ENCODE measurements around the gene CPNE5.

Gene CPNE5

DNA sequence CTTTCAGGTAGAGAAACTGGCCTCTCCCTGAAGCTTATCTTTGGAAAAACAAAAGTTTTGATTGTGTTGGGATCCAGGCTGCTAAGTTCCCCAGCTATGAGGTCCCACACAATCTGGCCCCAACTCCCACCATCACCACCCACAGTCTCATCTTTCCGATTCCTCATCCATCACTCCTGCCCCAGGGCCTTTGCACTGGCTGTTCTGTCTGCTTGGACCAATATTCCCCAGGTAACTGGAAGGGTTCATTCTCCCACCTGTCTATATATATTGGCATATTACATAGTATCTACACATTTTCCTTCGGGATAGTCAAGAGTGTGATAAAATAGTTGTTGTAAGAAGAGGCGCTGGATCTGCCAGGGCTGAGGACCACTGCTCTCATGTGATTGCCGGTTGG, 52.0 kb downstream of the CPNE5 start:
- DNase-seq = no peak

DNA sequence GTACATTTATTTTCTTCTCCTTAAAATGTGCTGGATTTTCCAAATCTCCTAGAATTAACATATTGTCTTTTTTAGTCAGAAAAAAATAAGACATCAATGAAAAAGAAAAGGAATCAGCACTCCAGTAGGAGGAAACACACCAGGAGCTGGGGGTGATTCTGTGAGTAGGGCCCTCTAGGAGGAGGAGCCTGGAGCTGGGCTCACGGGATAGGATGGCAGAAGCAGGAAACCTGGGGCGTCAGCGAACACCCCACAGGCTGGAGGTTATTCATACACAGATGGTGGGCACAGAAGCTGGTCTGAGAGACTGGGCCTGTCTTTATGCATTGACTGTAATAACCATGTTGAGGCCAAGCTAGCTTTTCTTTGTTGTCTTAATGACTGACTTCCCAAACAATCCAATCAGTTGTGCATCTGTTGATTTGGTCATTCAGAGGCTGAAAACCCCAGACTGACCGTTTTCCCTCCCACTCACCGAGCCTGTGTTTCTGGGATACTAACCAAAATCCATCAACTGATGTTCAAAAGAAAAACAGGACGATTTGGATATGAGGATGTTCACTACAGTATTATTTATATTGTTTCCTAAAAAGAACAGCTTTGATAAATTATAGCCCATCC, 53.1 kb downstream of the CPNE5 start:
- no peak for DNase-seq

DNA sequence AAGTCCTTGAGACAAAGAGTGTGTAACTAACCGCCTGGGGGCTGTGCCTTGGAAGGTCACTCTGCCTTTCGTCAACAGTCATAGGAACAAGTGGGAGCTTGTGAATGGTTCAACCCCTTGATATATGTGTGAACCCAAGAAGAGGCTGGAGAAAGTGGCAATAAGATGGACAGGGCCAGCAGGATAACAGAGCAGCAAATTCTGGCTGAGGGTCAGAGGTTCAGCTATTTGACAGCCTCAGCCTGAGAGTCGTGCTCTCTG, 54.9 kb downstream of the CPNE5 start:
- no peak for DNase-seq

DNA sequence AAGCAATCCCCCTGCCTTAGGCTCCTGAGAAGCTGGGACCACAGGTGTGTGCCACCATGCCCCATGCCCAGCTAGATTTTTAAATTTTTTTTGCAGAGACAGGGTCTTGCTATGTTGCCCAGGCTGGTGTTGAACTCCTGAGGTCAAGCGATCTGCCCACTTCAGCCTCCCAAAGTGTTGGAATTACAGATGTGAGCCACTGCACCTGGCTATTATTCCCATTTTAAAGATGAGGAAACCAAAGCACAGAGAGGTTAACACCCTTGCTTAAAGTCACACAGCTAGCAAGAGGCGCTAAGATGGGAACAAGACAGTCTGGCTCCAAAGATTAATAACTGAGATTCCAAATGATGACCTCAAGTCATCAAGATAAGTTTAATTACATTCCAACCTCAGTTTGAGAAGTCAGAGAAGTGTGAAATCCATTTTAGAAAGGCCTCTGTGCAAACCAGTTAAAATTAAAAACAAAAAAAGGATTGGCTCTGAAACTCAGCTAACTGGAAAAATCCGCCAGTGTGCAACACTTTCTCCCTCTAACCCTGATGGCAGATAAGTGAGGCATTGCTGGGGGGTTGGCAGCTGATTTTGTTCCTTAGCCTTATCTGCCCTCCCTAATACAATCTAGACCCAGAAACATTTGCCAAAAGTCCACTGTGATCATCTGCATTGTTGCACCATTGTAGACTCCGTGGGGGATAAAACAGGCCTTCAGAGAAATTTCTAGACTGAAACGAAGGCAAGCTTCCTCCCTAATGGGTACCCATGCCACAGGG, 55.5 kb downstream of the CPNE5 start:
- no peak for DNase-seq

DNA sequence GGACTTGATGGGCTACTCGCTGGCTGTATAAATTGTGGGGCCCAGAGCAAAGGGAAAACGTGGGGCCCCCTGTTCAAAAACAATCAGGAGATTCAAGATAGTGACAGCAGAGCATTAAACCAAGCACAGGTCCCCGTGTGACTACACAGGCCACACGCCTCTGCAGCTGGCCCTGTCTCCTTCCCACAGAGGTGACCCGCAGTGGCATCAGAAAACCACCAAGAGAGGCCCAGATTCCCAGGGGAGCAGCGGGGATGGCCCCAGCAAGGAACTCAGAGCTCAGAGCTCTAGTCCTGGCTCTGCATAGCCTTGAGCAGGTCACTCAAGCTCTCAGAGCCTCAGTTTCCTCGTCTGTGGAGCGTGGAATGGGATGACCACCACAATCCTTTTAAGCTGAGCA, 57.6 kb downstream of the CPNE5 start:
- DNase-seq = no peak

DNA sequence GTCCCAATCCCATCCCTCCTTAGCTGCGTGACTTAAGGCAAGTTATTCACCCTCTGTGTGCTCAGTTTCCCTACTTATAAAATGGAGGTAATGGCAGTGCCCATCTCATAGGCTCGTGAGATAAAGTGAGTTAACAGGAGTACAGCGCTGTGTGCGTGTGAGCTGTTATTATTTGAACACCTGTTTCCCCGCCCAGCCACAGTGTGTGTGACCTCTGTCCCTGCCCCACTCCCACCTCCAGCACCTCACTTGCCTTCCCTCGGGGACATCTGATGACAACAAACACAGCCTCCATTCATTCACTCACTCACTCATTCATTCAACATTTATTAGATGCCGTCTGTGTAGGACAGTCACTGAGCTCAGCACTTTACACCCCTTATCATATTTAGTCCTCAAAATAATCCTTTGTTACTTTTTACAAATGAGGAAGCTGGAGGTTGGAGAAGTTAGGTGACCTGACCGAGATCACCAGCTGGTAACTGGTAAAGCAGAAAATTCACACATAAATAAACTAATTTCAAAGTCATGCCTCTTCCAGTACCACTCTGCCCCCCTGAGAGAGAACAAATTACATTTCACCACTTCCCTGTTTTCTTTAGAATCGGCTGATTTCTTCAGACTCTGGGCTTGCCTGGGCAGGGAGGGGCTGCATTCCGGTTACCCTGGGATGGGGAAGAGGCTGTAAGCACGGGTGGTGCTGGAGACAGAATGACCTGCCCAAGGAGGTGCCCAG, 58.6 kb downstream of the CPNE5 start:
- no peak for DNase-seq

DNA sequence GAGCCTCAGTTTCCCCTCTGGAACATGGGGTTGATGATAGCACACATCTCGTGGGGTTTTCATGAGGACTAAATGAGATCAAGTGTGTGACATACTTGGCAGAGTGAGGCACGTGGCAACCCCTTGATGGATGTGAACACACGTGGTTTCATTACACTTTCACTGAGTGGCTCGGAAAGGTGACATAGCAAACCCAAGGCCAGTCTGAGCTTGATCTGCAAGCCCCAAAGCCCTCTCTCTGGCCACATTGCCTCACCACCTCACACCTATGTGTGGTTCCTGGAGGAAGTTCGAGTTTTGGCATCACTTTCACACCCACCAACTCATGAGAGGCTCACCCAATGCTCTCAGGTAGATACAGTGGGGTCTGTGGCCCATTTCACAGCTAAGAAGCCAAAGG, 60.0 kb downstream of the CPNE5 start:
- no peak for DNase-seq

DNA sequence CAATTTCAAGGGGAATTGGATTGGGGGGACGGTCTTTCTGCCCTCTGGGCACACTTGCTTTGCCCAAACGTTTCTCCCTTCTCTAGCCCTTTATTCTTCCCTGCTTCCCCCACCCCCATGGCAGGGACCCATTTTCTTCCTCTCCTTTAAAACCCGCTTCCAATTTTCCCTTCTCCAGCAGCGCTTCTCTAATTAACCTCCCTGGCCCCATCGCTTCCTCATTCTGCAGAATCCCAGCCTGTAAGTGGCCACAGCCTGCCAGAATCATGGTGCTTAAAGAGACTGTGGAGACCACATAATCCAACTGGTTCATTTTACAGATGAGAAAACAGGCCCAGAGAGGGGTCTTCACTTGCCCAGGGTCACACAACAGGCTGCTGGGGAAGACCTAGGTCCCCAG, 61.4 kb downstream of the CPNE5 start:
- DNase-seq = no peak

DNA sequence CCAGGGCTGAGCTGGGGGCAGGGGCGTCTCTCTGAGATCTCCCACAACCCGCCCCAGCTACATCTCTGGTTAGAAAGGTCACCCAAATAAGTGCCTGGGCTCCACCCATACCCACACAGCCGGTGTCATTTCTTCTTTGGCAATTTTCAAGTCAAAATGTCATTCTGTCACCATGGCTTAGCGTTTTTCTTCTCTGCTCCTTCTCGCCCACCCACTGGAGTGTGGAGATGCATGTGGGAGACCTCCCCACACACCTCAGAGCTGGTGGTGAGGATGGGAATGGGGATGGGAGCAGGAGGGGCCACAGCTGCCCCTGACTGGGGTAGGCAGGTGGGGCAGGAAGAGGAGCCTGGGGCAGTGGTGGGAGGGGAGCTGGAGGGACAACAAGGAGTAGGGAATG, 63.1 kb downstream of the CPNE5 start:
- no peak for DNase-seq

DNA sequence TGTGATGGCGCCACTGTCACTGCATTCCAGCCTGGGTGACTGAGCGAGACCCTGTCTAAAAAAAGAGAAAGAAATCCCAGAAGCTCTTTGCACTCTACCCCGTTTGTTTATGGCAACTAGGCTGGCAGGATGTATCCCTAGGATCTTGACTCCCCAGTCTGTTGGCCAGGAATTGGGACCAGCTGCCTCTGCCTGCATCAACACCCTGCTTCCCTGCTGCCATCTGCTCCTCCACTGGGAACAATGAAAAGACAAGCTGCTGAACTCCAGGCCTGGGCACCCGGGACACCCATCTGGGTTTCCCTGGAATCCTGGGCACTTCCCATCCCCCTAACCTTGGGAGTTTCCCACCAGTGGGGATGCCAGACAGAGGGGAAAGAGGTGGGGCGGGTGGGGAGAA, 64.9 kb downstream of the CPNE5 start:
- DNase-seq = no peak

DNA sequence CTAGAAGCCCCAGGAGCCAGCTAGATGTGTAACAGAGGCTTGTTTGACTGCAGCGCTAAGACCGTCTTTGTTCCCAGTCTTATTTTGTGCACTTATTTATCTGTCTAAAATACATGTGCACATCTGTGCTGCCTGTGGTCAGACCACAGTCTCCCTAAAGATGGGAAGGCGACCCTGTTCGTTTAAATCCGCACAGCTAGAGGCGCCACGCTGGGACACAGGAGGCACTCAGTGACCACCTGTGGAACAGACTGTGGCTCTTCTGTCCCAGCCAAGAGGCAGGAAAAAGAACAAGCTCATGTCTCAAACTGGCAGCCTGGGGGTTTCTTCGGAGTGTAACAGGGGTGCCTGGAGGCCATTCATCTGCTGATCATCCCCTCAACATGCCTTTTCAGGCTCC, 66.8 kb downstream of the CPNE5 start:
- DNase-seq = no peak

DNA sequence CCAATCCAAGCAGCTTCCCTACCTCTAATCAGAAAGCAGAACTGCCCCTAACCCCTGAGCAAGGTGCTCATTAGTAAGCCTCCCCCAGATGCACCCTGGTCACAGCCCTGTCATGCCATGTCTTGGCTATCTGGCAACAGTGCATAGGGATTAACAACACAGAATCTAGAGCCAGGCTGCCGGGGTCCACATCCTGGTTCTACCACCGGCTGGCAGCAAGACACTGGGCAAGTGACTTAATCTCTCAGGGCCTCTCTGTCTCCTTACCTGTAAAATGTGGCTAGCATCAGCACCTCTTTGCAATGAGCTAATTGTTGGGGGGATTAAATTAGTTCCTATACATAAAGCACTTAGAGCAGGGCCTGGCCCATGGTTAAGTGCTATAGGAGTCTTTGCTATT, 68.1 kb downstream of the CPNE5 start:
- DNase-seq = no peak

DNA sequence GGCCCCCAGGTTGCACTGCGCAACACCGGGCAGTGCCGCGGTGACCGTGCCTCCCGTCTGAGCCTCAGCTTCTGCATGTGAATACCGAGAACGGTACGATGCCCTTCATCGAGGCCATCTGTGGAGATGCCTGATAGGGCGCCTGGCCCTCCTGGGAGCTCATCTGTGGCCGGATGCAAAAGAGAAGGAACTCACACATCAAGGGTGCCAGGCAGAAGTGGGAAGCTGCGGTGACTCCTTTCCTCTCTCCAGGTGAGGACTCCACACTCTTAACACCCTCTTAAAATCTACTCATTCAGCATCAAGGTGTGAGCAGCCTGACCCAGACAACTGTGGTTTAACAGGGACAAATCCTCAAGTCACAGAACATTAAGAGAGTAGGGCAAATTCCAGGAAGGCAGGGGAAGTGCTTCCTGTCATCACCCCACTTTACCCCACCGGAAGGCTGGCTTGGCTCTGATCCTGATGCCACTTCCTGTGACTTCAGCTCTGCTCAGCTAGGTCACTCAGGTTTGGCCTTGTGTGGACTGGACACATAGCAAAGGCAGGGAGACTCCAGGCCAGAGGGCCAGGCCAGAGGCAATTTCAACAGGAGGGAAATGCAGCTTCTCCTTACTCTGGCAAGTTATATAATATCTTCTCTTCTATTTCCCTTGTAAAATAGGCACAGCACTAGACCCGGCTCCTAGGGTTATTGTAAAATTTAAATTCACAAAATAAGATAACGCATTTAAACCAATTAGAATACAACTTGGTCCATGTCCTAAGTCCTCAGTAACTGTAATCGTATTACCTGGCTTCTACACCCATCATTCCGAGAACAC, 69.4 kb downstream of the CPNE5 start:
- peak; percentile 53 for DNase-seq

DNA sequence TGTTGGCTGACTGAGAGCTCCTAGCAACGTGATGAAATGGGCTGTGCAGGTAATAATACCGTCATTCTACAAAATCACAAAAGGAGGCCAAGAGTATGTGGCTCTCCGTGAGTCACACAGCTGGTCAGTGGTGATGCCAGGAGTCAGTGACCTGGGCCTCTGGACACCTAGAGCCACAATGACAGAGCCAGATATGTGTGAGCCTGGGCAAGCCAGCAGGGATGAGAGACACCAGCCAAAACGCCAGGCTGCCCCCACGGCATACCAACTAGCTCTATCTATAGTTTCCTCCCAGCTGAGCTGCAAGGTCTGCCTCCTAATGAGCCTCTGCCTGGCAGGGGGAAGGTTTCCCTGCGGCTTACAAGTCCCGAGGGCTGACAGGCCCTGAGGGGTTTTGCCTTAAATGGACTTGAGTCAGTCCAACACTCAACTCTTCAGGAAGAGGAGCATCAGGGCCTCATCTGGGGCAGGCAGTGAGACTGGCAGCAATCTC, 70.0 kb downstream of the CPNE5 start:
- DNase-seq = no peak

DNA sequence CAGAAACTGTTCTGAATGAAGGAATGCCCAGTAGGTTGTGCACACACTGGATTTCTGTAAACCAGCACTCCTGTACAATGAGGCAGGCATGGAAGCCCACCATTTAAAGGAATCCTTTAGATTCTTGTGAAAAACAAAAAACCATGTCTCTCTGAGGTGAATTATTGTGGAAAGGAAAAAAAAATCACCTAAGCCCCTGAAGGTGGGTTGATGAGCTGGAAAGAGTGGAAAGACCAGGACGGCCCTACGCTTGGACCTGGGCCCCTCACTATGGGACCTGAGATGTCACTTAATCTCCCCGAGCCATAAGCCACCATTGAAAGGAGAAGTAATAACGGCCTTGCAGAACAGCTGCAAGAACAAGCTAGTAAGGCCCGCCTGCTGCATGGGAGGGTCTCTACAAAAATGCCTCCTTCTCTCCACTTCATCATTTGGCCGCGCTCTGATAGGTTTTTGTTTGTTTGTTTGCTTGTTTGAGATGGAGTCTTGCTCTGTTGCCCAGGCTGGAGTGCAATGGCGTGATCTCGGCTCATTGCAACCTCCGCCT, 72.8 kb downstream of the CPNE5 start:
- no peak for DNase-seq

DNA sequence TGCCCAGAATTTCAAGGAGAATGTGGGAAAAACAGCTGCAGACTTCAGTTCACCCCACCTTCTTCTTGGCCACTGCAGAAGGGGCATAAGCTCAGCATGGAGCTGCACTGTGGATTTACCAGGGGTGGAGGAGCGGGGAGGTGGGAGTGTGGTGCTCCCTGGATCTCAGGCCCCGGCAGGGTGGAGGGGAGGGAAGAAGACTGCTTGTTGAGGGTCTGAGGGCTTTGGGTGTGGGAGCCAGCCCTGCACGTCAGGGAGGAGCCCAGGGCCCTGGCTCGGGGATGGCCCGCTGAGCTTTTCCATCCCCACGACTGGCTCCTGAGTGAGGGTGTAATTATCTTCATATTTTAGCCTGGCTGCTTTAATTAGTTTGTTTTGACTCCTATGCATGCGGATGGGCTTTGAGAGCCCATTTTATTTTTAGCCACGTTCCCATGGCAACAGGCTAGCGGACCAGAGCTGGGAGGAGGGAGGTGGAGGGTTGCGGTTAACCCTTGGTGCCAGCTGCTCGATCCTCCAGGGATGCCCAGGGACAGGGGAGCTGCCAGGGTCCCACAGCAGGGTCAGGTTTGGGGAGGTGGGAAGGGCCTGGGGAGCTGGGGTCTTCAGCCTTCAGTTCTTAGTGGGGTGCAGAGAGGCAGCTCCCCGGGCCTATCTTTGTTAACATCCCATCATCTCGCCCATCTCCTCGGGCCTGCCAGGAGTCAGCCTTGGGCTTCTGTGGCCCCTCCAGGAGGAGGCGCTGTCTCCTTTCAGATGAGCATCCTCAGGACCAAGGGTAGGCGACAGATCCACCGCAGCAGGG, 73.4 kb downstream of the CPNE5 start:
- DNase-seq = peak; percentile 89

DNA sequence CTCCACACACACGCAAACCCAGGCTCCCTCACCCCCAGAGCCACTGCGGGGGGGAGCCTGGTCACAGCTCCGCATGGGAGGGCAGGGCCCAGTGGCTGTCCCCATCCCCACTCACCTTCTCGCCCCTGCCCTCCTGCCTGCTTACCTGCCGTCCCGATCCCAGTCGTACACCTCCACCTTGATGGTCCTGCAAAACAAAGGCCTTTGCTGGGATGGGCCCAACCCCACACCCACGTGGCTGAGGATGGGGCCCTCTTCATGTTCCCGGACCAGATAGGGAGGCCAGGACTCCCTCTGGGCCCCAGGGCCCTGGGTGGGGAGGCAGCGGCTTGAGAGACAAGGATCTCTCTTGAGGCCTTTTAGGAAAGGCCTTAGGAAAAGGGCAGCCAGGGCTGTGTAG, 74.1 kb downstream of the CPNE5 start:
- no peak for DNase-seq

DNA sequence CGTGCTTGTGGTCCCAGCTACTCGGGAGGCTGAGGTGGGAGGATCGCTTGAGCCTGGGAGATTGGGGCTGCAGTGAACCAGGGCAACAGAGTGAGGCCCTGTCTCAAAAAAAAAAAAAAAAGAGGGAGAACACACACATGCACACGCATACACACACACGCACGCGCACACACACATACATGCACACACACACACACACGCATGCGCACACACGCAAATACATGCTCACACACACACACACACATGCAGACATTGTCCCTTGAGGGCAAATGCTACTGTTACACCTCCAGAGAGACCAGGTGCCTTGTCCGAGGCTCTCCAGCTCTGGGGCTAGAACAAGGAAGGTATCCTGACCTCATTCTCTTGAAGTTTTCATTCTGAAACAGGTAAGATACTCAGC, 77.1 kb downstream of the CPNE5 start:
- no peak for DNase-seq

DNA sequence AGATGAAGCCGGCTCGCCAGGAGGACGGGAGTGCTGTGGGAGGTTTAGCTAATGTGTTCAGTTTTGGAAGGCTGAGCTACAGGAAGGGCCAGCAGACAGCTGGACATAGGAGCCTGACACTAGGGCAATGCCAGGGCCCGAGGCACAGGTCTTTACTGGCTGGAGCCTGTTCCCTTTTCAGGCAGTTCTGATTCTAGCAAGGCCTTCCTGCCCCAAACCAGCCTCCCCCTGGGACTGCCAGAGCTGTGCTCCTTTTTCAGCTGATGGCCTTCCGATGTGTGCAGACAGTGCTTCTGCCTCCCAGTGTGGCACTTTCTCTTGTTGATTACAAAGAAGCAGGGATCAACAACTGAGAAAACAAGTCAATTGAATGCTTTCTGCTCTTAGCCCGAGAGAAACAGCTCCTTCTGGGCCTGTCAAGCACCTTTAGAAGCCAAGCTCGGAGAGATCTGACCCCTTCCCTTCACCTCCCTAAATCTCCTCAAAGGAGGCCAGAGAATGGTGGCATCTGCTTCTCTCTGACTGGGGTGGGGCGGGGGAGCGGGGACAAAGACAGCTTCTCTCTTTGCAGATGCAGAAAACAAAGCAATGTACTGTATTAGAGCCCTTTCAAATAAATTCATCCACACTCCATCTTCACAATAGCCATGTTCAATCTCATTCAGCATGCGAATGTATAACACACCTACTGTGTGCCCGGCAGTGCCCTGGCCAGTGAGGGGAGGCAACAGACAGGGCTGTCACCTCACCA, 78.4 kb downstream of the CPNE5 start:
- DNase-seq = no peak

DNA sequence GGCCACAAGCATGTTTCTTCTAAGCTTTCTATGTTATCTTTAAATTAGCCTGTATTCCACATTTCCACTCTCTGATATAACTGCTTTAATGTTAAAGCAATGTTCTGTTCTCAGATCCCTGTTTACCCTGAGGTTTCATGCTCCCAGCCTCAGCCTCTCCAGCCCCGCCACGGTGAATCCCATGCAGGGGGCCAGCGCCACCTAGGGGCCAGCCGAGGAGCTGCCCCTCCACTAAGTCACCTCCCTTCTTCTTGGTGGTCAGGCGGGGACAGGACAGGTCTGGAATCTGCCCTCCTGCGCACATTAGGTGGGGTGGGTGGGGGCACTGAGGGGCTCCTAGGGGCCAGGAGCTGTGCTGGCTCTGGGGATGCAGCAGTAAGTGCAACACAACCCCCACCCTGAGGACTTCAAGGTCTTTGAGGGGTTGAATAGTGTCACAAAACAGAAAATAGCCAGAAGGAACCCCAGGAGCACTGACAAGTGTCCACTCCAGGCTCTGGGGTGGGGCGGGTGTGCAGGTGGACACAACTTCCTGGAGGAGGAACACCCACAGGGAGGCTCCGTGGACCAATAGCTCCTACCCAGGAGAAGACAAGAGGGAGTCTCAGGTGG, 80.0 kb downstream of the CPNE5 start:
- DNase-seq = peak; percentile 86

DNA sequence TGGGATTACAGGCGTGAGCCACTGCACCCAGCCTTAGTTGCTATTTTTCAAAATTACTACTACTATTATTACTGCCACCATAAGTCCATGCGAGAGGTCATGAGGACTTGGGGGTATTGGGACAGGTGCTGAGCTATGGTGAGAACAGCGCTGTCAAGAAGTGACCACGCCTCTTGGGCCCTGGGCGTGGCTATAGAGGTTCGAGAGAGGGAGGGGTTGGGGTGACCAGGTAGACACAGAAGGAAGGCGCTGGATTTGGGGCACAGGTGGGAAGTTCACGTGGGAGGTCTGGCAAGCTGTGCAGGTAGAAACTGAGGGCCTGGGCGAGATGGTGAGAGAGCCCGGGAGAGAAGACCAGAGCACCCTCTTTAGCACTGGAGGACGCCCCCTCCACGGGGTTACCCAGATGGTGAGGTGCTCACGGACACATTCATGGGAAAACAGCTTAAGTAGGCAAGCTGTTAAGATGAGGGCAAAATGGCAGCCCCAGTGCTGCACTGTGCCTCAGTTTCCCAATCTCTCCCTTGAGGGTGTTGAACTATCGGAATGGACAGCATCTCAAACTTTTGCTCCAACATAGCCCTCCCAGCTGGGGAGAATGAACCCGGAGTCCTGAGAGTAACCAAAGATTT, 80.6 kb downstream of the CPNE5 start:
- DNase-seq = no peak

Data from stimulated activated CD4-positive, alpha-beta T cell treated with anti-CD3 and anti-CD28 coated beads, Interleukin-15, amount 100 ng/mL, for 24 hours (primary cell).